Activated CD4-positive, alpha-beta T cell treated with anti-CD3 and anti-CD28 coated beads for 48 hours (primary cell): ENCODE results near the gene COPS4.
"Not testable (repeated sequence)": the region's sequence is repeated elsewhere in the genome, so short reads cannot be mapped to it uniquely, and the experiment has no call there.

Experiments used
- DNase-seq: peaks from one replicate; pipeline ENCODE4 v3.0.0-alpha.2; 2020

The COPS4 gene

GRCh38 chr4:83034630-83035494, at the start of gene COPS4:
COPS4 (plus strand) TSS chr4:83035183; CDS start chr4:83035225, 42 bp downstream.
- peak; percentile 97 for DNase-seq

GRCh38 chr4:82987519-82987918, 47.5 kb upstream of the COPS4 start:
- DNase-seq = not testable (repeated sequence)

- no peak for DNase-seq
Observed at GRCh38 chr4:82988323-82988832, 46.6 kb upstream of the COPS4 start.

GRCh38 chr4:82989575-82990429, 45.2 kb upstream of the COPS4 start:
- no peak for DNase-seq

- DNase-seq = no peak
Observed at GRCh38 chr4:82994834-82995233, 40.1 kb upstream of the COPS4 start.

- DNase-seq = no peak
Observed at GRCh38 chr4:82998898-82999297, 36.1 kb upstream of the COPS4 start.

- no peak for DNase-seq
Observed at GRCh38 chr4:83002329-83002728, 32.7 kb upstream of the COPS4 start.

- DNase-seq = not testable (repeated sequence)
Observed at GRCh38 chr4:83003044-83003791, 31.8 kb upstream of the COPS4 start.

GRCh38 chr4:83009529-83009928, 25.5 kb upstream of the COPS4 start:
- no peak for DNase-seq

GRCh38 chr4:83010111-83010521, 24.9 kb upstream of the COPS4 start:
- DNase-seq = no peak

- DNase-seq = peak; percentile 89
Observed at GRCh38 chr4:83010522-83011318, 24.3 kb upstream of the COPS4 start, which contains the start of gene LIN54. LIN54 (minus strand) TSS chr4:83010823; CDS start chr4:82984844, 25,979 bp downstream.

- DNase-seq = no peak
Observed at GRCh38 chr4:83011689-83012199, 23.2 kb upstream of the COPS4 start.

GRCh38 chr4:83012200-83012686, 22.7 kb upstream of the COPS4 start:
- DNase-seq = peak; percentile 60

GRCh38 chr4:83012687-83013419, 22.1 kb upstream of the COPS4 start:
- DNase-seq = peak; percentile 98

- DNase-seq = no peak
Observed at GRCh38 chr4:83013420-83013867, 21.5 kb upstream of the COPS4 start.

GRCh38 chr4:83013902-83014301, 21.1 kb upstream of the COPS4 start:
- no peak for DNase-seq

GRCh38 chr4:83019794-83020494, 15.0 kb upstream of the COPS4 start:
- DNase-seq = no peak

GRCh38 chr4:83022724-83023450, 12.1 kb upstream of the COPS4 start:
- no peak for DNase-seq

- not testable (repeated sequence) for DNase-seq
Observed at GRCh38 chr4:83023599-83023998, 11.4 kb upstream of the COPS4 start.
